Neural progenitor cell (in vitro differentiated cells): ENCODE results near the gene ABCC6. TPM values are rescaled to one million over a fixed set of nuclear protein-coding genes. Genes with fewer than 3 reads are reported as not detected.

Experiments
- DNase-seq: peaks from one replicate; pipeline ENCODE4 v3.0.0-alpha.2; 2016; ENCODE audit warnings: low spot score
- H2AFZ ChIP-seq: fragments of 200-600 bp; sonication (generic); replicated peaks from 2 replicates; pipeline ENCODE4 v1.6.1; 2016; ENCODE audit warnings: antibody characterized with exemption
- H3F3A ChIP-seq: fragments of 200-600 bp; sonication (generic); 2 replicates; pipeline ENCODE4 v1.6.1; 2016; ENCODE audit warnings: antibody characterized with exemption, low read depth
- H3K27ac ChIP-seq: fragments of 200-600 bp; sonication (generic); 2 replicates; pipeline ENCODE4 v1.5.1; 2016; ENCODE audit warnings: mild to moderate bottlenecking
- H3K27me3 ChIP-seq: fragments of 200-600 bp; sonication (generic); 2 replicates; pipeline ENCODE4 v1.6.1; 2016; ENCODE audit warnings: mild to moderate bottlenecking, moderate library complexity
- H3K36me3 ChIP-seq: fragments of 200-600 bp; sonication (generic); 2 replicates; pipeline ENCODE4 v1.5.1; 2016
- H3K4me1 ChIP-seq: fragments of 200-600 bp; sonication (generic); 2 replicates; pipeline ENCODE4 v1.6.1; 2016; ENCODE audit warnings: mixed run types
- H3K4me2 ChIP-seq: fragments of 200-600 bp; sonication (generic); 2 replicates; pipeline ENCODE4 v1.6.1; 2016
- H3K4me3 ChIP-seq: fragments of 200-600 bp; sonication (generic); 2 replicates; pipeline ENCODE4 v1.5.1; 2016
- H3K79me2 ChIP-seq: fragments of 200-600 bp; sonication (generic); 2 replicates; pipeline ENCODE4 v1.6.1; 2016; ENCODE audit warnings: low read depth
- H3K9ac ChIP-seq: fragments of 200-600 bp; sonication (generic); 2 replicates; pipeline ENCODE4 v1.6.1; 2016
- H3K9me3 ChIP-seq: fragments of 200-600 bp; sonication (generic); 2 replicates; pipeline ENCODE4 v1.5.1; 2016; ENCODE audit warnings: low read depth
- H4K20me1 ChIP-seq: fragments of 200-600 bp; sonication (generic); 2 replicates; pipeline ENCODE4 v1.6.1; 2016; ENCODE audit warnings: low read depth
- H3K27ac Mint-ChIP-seq: 3 replicates; pipeline ENCODE4 v1.8.0; 2021; ENCODE audit warnings: mixed read lengths
- H3K27me3 Mint-ChIP-seq: 2 replicates; pipeline ENCODE4 v1.8.0; 2022; ENCODE audit warnings: low read depth, mild to moderate bottlenecking, inconsistent platforms, moderate library complexity, mixed read lengths; ENCODE audit not compliant: insufficient read depth
- H3K36me3 Mint-ChIP-seq: 3 replicates; pipeline ENCODE4 v1.8.0; 2021; ENCODE audit warnings: mixed read lengths
- H3K4me1 Mint-ChIP-seq: 3 replicates; pipeline ENCODE4 v1.8.0; 2021; ENCODE audit warnings: mixed read lengths
- H3K4me3 Mint-ChIP-seq: 3 replicates; pipeline ENCODE4 v1.8.0; 2021; ENCODE audit warnings: mild to moderate bottlenecking, moderate library complexity, mixed read lengths
- H3K9me3 Mint-ChIP-seq: 3 replicates; pipeline ENCODE4 v1.8.0; 2020; ENCODE audit warnings: mixed read lengths
- CTCF ChIP-seq: fragments of 200-600 bp; sonication (generic); IDR thresholded peaks from 2 replicates; pipeline ENCODE4 v1.5.1; 2017; ENCODE audit warnings: antibody characterized with exemption, mild to moderate bottlenecking
- EZH2 ChIP-seq: fragments of 200-600 bp; sonication (generic); IDR thresholded peaks from 2 replicates; pipeline ENCODE4 v1.6.1; 2017; ENCODE audit warnings: antibody characterized with exemption, mild to moderate bottlenecking, moderate library complexity
- EZH2phosphoT487 ChIP-seq: fragments of 200-600 bp; sonication (generic); IDR thresholded peaks from 2 replicates; pipeline ENCODE4 v1.6.1; 2017; ENCODE audit warnings: antibody characterized with exemption
- total RNA-seq: library from RNA; depleted of rRNA; stranded (reverse); fragments of >200 nt; gene quantifications from 2 replicates; pipeline ENCODE4 v1.2.3, GENCODE V29; 2015; ENCODE audit warnings: low replicate concordance

The ABCC6 gene
- total RNA-seq, 1 donor from 2014 or later: 0.79 TPM

GRCh38 chr16:16141784-16142396, 81.4 kb downstream of the ABCC6 start:
- H3K9ac ChIP-seq: no peak overlapping the region
- Mint-ChIP-seq H3K27ac (no peak overlapping the region), H3K27me3 (peaks cover 11% of the 10 kb centered on the region), H3K4me1 (no peaks in the 10 kb centered on the region), H3K9me3 (no peaks in the 10 kb centered on the region), H3K4me3 (no peak overlapping the region), H3K36me3 (peaks cover 14% of the 10 kb centered on the region)
- no peak overlapping the region for H3K27ac ChIP-seq
- H4K20me1 ChIP-seq: peaks cover 3% of the 10 kb centered on the region
- H3F3A ChIP-seq: no peaks in the 10 kb centered on the region
- no peak overlapping the region for H3K4me3 ChIP-seq
- no peak overlapping the region for H3K4me2 ChIP-seq
- no peak for DNase-seq
- no peak for TF ChIP-seq EZH2
- no peak for TF ChIP-seq EZH2phosphoT487
- no peak for TF ChIP-seq CTCF
- H3K36me3 ChIP-seq: no peaks in the 10 kb centered on the region
- H3K27me3 ChIP-seq: no peaks in the 10 kb centered on the region
- H3K9me3 ChIP-seq: no peaks in the 10 kb centered on the region
- H3K4me1 ChIP-seq: no peaks in the 10 kb centered on the region
- H2AFZ ChIP-seq: no peak overlapping the region
- no peaks in the 10 kb centered on the region for H3K79me2 ChIP-seq

- H3K4me1 Mint-ChIP-seq: no peaks in the 10 kb centered on the region
- Histone ChIP-seq H3K4me2 (no peak overlapping the region), H3K27ac (no peak overlapping the region), H3K4me1 (no peaks in the 10 kb centered on the region), H3K79me2 (no peaks in the 10 kb centered on the region), H3K9me3 (no peaks in the 10 kb centered on the region), H3F3A (no peaks in the 10 kb centered on the region), H2AFZ (no peak overlapping the region), H3K36me3 (no peaks in the 10 kb centered on the region), H3K27me3 (no peaks in the 10 kb centered on the region), H3K4me3 (no peak overlapping the region), H4K20me1 (peaks cover 3% of the 10 kb centered on the region), H3K9ac (no peak overlapping the region)
- peaks cover 14% of the 10 kb centered on the region for H3K36me3 Mint-ChIP-seq
- DNase-seq: no peak
- no peak overlapping the region for H3K27ac Mint-ChIP-seq
- TF ChIP-seq EZH2phosphoT487 (no peak), CTCF (no peak), EZH2 (no peak)
- peaks cover 11% of the 10 kb centered on the region for H3K27me3 Mint-ChIP-seq
- H3K4me3 Mint-ChIP-seq: no peak overlapping the region
- no peaks in the 10 kb centered on the region for H3K9me3 Mint-ChIP-seq
These were observed 82.2 kb downstream of the ABCC6 start for GRCh38 chr16:16141141-16141540.

- H3K36me3 Mint-ChIP-seq: peaks cover 14% of the 10 kb centered on the region
- H3K36me3 ChIP-seq: no peaks in the 10 kb centered on the region
These were observed 82.8 kb downstream of the ABCC6 start for GRCh38 chr16:16140537-16140936.

More at GRCh38 chr16:16140537-16140936, 82.8 kb downstream of the ABCC6 start:
- Histone ChIP-seq H3K9me3 (no peaks in the 10 kb centered on the region), H3K27me3 (no peaks in the 10 kb centered on the region), H3K27ac (no peak overlapping the region), H2AFZ (no peak overlapping the region), H4K20me1 (peaks cover 3% of the 10 kb centered on the region), H3K4me2 (no peak overlapping the region), H3K4me3 (no peak overlapping the region), H3F3A (no peaks in the 10 kb centered on the region), H3K9ac (no peak overlapping the region), H3K4me1 (no peaks in the 10 kb centered on the region), H3K79me2 (no peaks in the 10 kb centered on the region)
- TF ChIP-seq CTCF (no peak), EZH2 (no peak), EZH2phosphoT487 (no peak)
- no peak overlapping the region for H3K4me3 Mint-ChIP-seq
- no peaks in the 10 kb centered on the region for H3K4me1 Mint-ChIP-seq
- peaks cover 9% of the 10 kb centered on the region for H3K27me3 Mint-ChIP-seq
- DNase-seq: no peak
- H3K27ac Mint-ChIP-seq: no peak overlapping the region
- H3K9me3 Mint-ChIP-seq: no peaks in the 10 kb centered on the region
